Central memory CD8-positive, alpha-beta T cell (primary cell): ENCODE results near the gene NEK5.
A peak's percentile ranks its signal among the peaks of the same experiment; 100 is the strongest.
"Not testable (repeated sequence)": the region's sequence is repeated elsewhere in the genome, so short reads cannot be mapped to it uniquely, and the experiment has no call there.

Experiments used
- ATAC-seq: fragments of 150-1000 bp; cut with Tn5 transposase; replicated peaks from 2 replicates; pipeline ENCODE4 v1.10.0; 2022; ENCODE audit warnings: mild to moderate bottlenecking, moderate FRiP score, moderate number of reproducible peaks; ENCODE audit not compliant: poor library complexity, severe bottlenecking; ENCODE audit errors: extremely low read depth
- DNase-seq, 2 donors: peaks; one replicate each; pipeline ENCODE4 v3.0.0; 2021; ENCODE audit warnings: low spot score in 2 of 2
- H3K27ac Mint-ChIP-seq: one replicate; pipeline ENCODE4 v1.8.0; 2022; ENCODE audit warnings: low read depth, mild to moderate bottlenecking, moderate library complexity, mixed read lengths
- H3K27me3 Mint-ChIP-seq: one replicate; pipeline ENCODE4 v1.8.0; 2022; ENCODE audit warnings: mixed read lengths
- H3K36me3 Mint-ChIP-seq: one replicate; pipeline ENCODE4 v1.8.0; 2022; ENCODE audit warnings: mild to moderate bottlenecking, moderate library complexity, mixed read lengths; ENCODE audit not compliant: insufficient read depth
- H3K4me1 Mint-ChIP-seq: one replicate; pipeline ENCODE4 v1.8.0; 2022; ENCODE audit warnings: mixed read lengths
- H3K4me3 Mint-ChIP-seq: one replicate; pipeline ENCODE4 v1.8.0; 2022; ENCODE audit warnings: mild to moderate bottlenecking, moderate library complexity, mixed read lengths
- H3K9me3 Mint-ChIP-seq: one replicate; pipeline ENCODE4 v1.8.0; 2022; ENCODE audit warnings: mixed read lengths

The NEK5 gene

DNA sequence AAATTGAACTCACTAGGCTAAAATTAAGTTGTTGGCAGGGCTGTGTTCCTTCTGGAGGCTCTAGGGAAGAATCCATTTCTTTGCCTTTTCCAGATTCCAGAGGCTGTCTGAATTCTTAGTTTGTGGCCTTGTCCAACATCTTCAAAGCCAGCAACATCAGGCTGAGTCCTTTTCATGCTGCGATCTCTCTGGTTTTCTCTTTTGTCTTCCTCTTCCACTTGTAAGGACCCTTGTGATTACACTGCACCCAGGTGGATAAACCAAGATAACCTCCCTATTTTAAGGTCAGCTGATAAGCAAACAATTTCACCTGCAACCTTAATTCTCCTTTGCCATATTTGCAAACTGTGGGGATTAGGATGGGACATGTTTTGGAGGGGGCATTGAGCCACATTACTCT, 92.8 kb downstream of the NEK5 start:
- DNase-seq (no peak), ATAC-seq (no peak)
- Mint-ChIP-seq H3K9me3 (no peaks in the 10 kb centered on the region), H3K4me1 (peaks cover 6% of the 10 kb centered on the region), H3K36me3 (peaks cover 2% of the 10 kb centered on the region), H3K27me3 (no peaks in the 10 kb centered on the region), H3K27ac (no peak overlapping the region), H3K4me3 (no peak overlapping the region)

DNA sequence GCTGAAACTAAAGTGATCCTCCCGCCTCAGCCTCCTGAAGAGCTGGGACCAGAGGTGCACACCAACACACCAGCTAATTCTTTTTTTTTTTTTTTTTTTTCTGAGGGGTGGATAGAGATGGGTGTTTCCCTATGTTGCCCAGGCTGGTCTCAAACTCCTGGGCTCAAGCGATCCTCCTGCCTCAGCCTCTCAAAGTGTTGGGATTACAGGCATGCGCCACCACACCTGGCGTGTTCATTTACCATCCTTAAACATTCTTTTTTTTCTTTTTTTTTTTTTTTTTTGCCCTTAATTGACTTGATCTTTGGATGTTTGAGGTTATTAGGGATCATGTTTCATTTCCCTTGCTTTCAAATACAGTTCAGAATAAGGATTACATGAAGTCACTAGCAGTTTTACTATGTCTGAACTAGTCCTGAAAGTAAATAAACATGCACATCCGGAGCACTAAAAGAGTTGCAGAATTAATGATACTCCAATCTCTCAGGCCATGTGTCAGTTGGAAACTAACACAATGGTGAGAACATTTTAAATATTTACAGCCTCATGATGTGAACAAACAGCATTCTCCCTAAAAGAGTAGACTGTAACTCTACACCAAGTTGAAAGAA, 94.2 kb downstream of the NEK5 start:
- Mint-ChIP-seq H3K27me3 (no peaks in the 10 kb centered on the region), H3K9me3 (no peaks in the 10 kb centered on the region), H3K4me1 (peaks cover 17% of the 10 kb centered on the region), H3K36me3 (peaks cover 7% of the 10 kb centered on the region), H3K27ac (no peak overlapping the region), H3K4me3 (no peak overlapping the region)
- DNase-seq (no peak), ATAC-seq (no peak)

DNA sequence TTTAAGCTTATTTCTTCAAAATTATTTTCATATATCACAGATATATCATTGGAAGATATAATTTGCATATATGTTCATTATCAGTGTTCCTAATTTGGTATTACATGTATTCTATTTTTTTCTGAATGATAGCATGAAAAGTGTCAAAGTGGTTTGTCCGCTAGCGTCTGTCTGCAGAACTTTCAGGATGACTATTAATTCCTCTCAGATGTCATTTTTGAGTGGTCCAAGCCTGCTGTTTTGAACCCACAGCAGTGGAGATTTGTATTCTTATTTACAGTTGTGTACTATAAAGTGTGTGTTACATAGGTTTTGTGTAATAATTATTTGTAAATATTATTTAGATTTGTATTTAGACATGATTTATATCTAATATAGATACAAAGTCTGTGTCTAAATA, 95.8 kb downstream of the NEK5 start:
- Mint-ChIP-seq H3K4me1 (peaks cover 19% of the 10 kb centered on the region), H3K27me3 (no peaks in the 10 kb centered on the region), H3K4me3 (no peak overlapping the region), H3K36me3 (peaks cover 13% of the 10 kb centered on the region), H3K27ac (no peak overlapping the region), H3K9me3 (no peaks in the 10 kb centered on the region)
- no peak for ATAC-seq
- DNase-seq, result no peak

DNA sequence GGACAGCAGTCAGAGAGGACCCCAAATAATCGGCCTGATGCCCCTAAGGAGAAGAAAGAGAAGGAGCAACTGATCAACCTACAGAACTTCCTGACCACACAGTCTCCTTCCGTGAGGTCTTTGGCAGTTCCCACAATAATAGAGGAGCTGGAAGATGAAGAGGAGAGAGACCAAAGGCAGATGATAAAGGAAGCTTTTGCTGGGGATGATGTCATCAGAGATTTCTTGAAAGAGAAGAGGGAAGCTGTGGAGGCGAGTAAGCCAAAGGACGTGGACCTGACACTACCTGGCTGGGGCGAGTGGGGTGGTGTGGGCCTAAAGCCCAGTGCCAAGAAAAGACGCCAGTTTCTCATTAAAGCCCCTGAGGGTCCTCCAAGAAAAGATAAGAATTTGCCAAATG, 98.5 kb downstream of the NEK5 start:
- Mint-ChIP-seq H3K4me1 (peaks cover 37% of the 10 kb centered on the region), H3K36me3 (peaks cover 14% of the 10 kb centered on the region), H3K27ac (peak overlapping the region; percentile 64)
- not testable (repeated sequence) for ATAC-seq, H3K27me3 Mint-ChIP-seq, H3K4me3 Mint-ChIP-seq, H3K9me3 Mint-ChIP-seq, DNase-seq

DNA sequence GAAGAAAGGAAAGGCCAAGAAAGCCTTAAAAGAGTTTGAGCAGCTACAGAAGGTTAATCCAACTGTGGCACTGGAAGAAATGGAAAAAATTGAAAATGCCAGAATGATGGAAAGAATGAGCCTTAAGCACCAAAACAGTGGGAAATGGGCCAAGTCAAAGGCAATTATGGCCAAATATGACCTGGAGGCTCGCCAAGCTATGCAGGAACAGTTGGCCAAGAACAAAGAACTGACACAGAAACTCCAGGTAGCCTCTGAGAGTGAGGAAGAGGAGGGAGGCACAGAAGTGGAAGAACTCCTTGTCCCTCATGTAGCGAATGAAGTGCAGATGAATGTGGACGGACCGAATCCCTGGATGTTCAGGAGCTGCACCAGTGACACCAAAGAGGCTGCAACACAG, 99.3 kb downstream of the NEK5 start:
- Mint-ChIP-seq H3K9me3 (no peaks in the 10 kb centered on the region), H3K27ac (peak overlapping the region; percentile 64), H3K4me3 (no peak overlapping the region), H3K36me3 (peaks cover 17% of the 10 kb centered on the region), H3K4me1 (peaks cover 41% of the 10 kb centered on the region), H3K27me3 (no peaks in the 10 kb centered on the region)
- DNase-seq, result no peak
- ATAC-seq, result no peak

DNA sequence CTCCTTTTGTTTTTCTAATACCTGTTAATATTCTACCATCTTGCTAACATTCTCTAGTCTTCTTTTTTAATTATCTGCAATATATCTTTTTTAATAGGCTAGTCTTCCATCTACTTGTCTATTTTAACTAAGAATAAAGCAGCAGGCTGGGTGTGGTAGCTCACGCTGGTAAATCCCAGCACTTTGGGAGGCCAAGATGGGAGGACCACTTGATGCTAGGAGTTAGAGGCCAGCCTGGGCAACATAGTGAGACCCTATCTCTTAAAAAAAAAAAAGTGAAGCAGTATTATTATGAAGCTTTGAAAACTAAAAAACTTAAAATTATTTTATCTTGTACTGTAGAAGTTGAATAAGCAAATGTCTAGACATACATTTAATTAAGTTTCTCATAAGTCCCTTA, 101.0 kb downstream of the NEK5 start:
- H3K4me1 Mint-ChIP-seq, result peaks cover 41% of the 10 kb centered on the region
- no peak overlapping the region for H3K4me3 Mint-ChIP-seq
- H3K27me3 Mint-ChIP-seq, result no peaks in the 10 kb centered on the region
- H3K9me3 Mint-ChIP-seq, result no peaks in the 10 kb centered on the region
- no peak overlapping the region for H3K27ac Mint-ChIP-seq
- ATAC-seq (no peak), DNase-seq (no peak)
- H3K36me3 Mint-ChIP-seq, result peaks cover 30% of the 10 kb centered on the region

DNA sequence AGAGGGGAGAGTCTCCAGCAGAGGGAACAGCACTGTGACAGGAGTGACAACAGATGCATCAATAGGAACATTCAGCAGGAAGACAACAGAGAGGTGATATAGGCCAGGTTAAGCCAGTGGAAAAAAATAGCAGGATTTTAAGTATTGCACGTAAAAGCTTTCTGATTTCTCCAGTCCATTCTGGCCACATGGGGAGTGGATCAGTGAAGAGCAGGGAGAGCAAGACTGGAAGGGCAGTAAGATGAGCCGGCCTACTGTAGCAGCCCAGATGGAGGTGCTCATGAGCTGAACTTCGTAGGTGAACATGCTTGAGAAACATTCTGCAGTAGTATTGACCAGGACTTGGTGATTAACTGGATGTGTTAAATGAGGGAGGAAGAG, 102.6 kb downstream of the NEK5 start:
- DNase-seq (no peak), ATAC-seq (no peak)
- Mint-ChIP-seq H3K4me1 (peaks cover 44% of the 10 kb centered on the region), H3K27ac (no peak overlapping the region), H3K4me3 (no peak overlapping the region), H3K27me3 (no peaks in the 10 kb centered on the region), H3K36me3 (peaks cover 33% of the 10 kb centered on the region), H3K9me3 (no peaks in the 10 kb centered on the region)

DNA sequence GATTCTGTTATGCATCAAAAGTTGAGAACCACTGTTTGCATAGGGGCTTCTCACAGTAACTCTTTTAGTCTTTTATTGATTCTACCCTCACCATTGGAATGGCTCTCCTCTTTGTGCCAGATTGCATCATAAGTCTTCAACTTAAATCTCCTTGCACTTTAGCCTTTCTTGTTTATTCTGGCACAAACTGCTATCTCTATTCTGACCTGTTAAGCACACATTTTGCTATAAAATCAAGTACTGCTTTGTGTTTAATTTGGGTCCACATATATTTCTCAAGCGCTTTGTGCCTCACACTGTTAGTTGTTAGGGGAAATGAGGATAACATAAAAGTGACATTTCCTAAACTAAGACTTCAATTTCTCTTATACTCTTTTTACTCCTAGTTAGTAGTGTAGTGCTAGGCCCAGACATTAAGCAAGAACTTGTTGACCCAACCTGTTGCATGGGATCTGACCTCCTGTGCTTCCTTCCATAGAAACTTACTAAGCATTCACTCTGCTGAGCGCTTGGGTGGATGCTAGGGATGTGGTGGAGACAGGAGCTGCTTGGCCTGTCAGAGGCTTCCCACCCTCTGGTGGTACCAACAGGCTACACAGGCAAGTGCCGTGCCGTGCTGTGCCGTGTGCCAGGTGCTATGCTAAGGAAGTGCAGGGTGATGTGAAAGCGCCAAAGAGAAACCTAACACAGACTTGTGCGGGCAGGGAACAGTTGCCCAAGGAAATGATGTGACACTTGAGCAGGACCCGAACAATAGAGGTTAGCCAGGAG, 103.2 kb downstream of the NEK5 start:
- H3K4me3 Mint-ChIP-seq, result no peak overlapping the region
- ATAC-seq (no peak), DNase-seq (no peak)
- peaks cover 48% of the 10 kb centered on the region for H3K4me1 Mint-ChIP-seq
- no peaks in the 10 kb centered on the region for H3K9me3 Mint-ChIP-seq
- H3K27ac Mint-ChIP-seq, result no peak overlapping the region
- peaks cover 37% of the 10 kb centered on the region for H3K36me3 Mint-ChIP-seq
- H3K27me3 Mint-ChIP-seq, result no peaks in the 10 kb centered on the region

DNA sequence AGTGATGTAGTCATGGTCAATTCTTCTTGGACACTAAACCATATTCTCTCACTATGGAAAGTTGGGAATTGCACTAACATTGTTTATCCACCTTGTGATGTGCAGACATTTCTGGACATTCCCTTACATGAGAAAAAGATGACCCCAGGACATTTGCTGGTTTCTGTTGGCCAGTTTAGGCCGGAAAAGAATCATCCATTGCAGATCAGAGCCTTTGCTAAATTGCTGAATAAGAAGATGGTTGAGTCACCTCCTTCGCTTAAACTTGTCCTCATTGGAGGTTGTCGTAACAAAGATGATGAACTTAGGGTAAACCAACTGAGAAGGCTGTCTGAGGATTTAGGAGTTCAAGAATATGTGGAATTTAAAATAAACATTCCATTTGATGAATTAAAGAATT, 104.4 kb downstream of the NEK5 start, which contains the start of gene UTP14C:
UTP14C (plus strand) TSS at position 211 of the 400 bp plus-strand sequence. CDS start 4,114 bp downstream, outside the sequence.
- Mint-ChIP-seq H3K27ac (no peak within 1 kb of the TSS), H3K4me1 (peaks cover 42% of the 10 kb centered on the region), H3K9me3 (no peaks in the 10 kb centered on the region), H3K36me3 (peaks cover 42% of the 10 kb centered on the region), H3K27me3 (no peaks in the 10 kb centered on the region), H3K4me3 (no peak within 1 kb of the TSS)
- DNase-seq (no peak), ATAC-seq (no peak)

DNA sequence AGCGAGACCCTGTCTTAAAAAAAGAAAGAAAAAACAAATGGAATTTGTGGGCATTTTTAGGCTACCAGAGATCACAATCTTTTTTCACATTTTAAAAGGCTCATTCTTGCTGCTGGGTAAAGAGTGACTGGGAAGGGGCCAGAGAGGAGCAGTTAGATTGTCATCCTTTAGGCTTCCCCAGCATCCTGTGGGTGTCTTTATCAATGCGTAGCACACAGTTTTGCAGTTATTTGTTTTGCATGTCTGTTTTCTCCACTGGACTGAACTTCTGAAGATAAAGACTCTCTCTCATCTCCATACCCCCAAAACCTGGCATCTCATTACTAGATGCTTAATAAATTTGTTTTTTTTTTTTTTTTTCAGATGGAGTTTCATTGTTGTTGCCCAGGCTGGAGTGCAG, 106.5 kb downstream of the NEK5 start:
- Mint-ChIP-seq H3K36me3 (peaks cover 39% of the 10 kb centered on the region), H3K27ac (no peak overlapping the region), H3K4me1 (peaks cover 46% of the 10 kb centered on the region), H3K9me3 (no peaks in the 10 kb centered on the region), H3K4me3 (no peak overlapping the region), H3K27me3 (no peaks in the 10 kb centered on the region)
- ATAC-seq (no peak), DNase-seq (no peak)

DNA sequence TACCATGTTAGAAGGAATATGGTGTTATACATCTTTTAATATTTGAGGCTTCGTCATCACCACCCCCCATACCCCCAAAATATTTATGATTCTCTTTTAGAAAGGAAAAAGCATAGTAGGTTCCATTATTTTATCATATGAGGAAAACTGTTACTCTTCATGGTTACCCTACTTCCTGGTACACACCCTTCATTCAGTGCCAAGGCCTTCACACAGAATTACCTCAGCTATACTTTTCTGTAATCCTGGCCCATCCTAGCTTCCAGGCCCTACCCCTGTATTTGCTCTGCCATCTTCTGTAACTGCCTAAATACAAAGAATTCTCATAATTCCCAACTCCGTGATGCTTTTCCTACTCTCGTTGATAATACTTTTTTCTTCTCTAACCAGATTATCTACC, 108.7 kb downstream of the NEK5 start:
- H3K4me1 Mint-ChIP-seq, result peaks cover 37% of the 10 kb centered on the region
- no peak for DNase-seq
- ATAC-seq, result no peak
- no peak overlapping the region for H3K27ac Mint-ChIP-seq
- no peak overlapping the region for H3K4me3 Mint-ChIP-seq
- H3K27me3 Mint-ChIP-seq, result no peaks in the 10 kb centered on the region
- H3K36me3 Mint-ChIP-seq, result peaks cover 40% of the 10 kb centered on the region
- no peaks in the 10 kb centered on the region for H3K9me3 Mint-ChIP-seq

DNA sequence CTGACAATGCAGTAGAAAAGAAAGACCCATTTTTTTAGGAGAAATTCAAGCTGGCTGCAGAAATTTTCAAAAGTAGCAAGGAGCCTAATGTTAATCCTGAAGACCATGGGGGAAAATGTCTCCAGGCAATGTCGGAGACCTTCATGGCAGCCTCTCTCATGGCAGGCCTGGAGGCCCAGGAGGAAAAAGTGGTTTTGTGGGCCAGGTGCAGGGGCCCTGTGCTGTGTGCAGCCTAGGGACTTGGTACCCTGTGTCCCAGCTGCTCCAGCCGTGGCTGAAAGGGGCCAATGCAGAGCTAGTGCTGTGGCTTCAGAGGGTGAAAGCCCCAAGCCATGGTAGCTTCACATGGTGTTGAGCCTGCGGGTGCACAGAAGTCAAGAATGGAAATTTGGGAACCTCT, 112.6 kb downstream of the NEK5 start:
- DNase-seq, result no peak
- H3K4me1 Mint-ChIP-seq, result peaks cover 48% of the 10 kb centered on the region

DNA sequence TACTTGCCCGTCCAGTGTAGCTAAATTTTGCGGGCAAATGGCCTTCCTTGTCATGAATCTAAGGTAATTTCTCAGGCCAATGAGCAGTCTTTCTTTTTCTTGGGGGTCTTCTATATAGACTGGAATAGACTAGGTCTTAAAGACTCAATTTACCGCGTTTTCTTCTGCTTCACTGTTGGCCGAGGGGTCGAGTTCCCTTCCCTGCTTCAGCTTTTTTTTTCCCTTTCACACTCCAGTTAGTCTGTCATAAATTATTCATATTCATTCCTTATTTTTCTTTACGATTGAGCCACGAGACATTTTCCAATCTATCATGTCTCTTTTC, 116.4 kb downstream of the NEK5 start:
- no peaks in the 10 kb centered on the region for H3K9me3 Mint-ChIP-seq
- peaks cover 40% of the 10 kb centered on the region for H3K4me1 Mint-ChIP-seq
- H3K27ac Mint-ChIP-seq, result peak overlapping the region; percentile 95
- peak overlapping the region; percentile 93 for H3K4me3 Mint-ChIP-seq
- no peak for ATAC-seq
- H3K36me3 Mint-ChIP-seq, result peaks cover 14% of the 10 kb centered on the region
- H3K27me3 Mint-ChIP-seq, result peaks cover 32% of the 10 kb centered on the region
- no peak for DNase-seq

More for the DNA sequence above, 112.6 kb downstream of the NEK5 start:
- H3K36me3 Mint-ChIP-seq, result peaks cover 33% of the 10 kb centered on the region
- H3K27me3 Mint-ChIP-seq, result peaks cover under 1% of the 10 kb centered on the region
- H3K4me3 Mint-ChIP-seq, result no peak overlapping the region
- no peaks in the 10 kb centered on the region for H3K9me3 Mint-ChIP-seq
- no peak for ATAC-seq
- H3K27ac Mint-ChIP-seq, result no peak overlapping the region
